ENCODE data around the gene BHLHA15. TPM values are rescaled to one million over a fixed set of nuclear protein-coding genes. Genes with fewer than 3 reads are reported as not detected.

The BHLHA15 gene
- total RNA-seq, 1 experiment from 2014 or later, result not detected

GRCh38 chr7:98187138-98187502, 24.1 kb upstream of the BHLHA15 start:
- no peak for DNase-seq (ENCODE audit: low spot score)

- no peak for DNase-seq (ENCODE audit: low spot score)
These were observed 21.7 kb upstream of the BHLHA15 start for GRCh38 chr7:98189559-98189958.

- no peak for DNase-seq (ENCODE audit: low spot score)
These were observed 19.4 kb upstream of the BHLHA15 start for GRCh38 chr7:98191668-98192431.

GRCh38 chr7:98192781-98193457, 18.3 kb upstream of the BHLHA15 start:
- DNase-seq (ENCODE audit: low spot score), result no peak

GRCh38 chr7:98193474-98194180, 17.6 kb upstream of the BHLHA15 start:
- no peak for DNase-seq (ENCODE audit: low spot score)

GRCh38 chr7:98194186-98194585, 17.1 kb upstream of the BHLHA15 start:
- DNase-seq (ENCODE audit: low spot score), result no peak

GRCh38 chr7:98194672-98195457, 16.4 kb upstream of the BHLHA15 start:
- no peak for DNase-seq (ENCODE audit: low spot score)

GRCh38 chr7:98196706-98197605, 14.3 kb upstream of the BHLHA15 start:
- no peak for DNase-seq (ENCODE audit: low spot score)

- no peak for DNase-seq (ENCODE audit: low spot score)
These were observed 12.1 kb upstream of the BHLHA15 start for GRCh38 chr7:98199131-98199530.

GRCh38 chr7:98200364-98200763, 10.9 kb upstream of the BHLHA15 start:
- no peak for DNase-seq (ENCODE audit: low spot score)

- DNase-seq (ENCODE audit: low spot score), result no peak
These were observed 8.7 kb upstream of the BHLHA15 start for GRCh38 chr7:98202367-98203195.

- DNase-seq (ENCODE audit: low spot score), result no peak
These were observed 7.8 kb upstream of the BHLHA15 start for GRCh38 chr7:98203261-98203963.

- DNase-seq (ENCODE audit: low spot score), result no peak
These were observed 7.2 kb upstream of the BHLHA15 start for GRCh38 chr7:98203964-98204605.

GRCh38 chr7:98204670-98205069, 6.6 kb upstream of the BHLHA15 start:
- no peak for DNase-seq (ENCODE audit: low spot score)

GRCh38 chr7:98205162-98205845, 5.9 kb upstream of the BHLHA15 start:
- no peak for DNase-seq (ENCODE audit: low spot score)

GRCh38 chr7:98206451-98207330, 4.5 kb upstream of the BHLHA15 start:
- no peak for DNase-seq (ENCODE audit: low spot score)

All from H4 (cell line).